A549 (cell line): ENCODE results near the gene KRT15. TPM values are rescaled to one million over a fixed set of nuclear protein-coding genes. Genes with fewer than 3 reads are reported as not detected.

Experiments used
- polyA plus RNA-seq, 4 experiments: library from polyadenylated mRNA; depleted of rRNA in 3 of 4; stranded (reverse); fragments of >200 nt; fragmentation: RNase III in 1 of 4; extraction: RNeasy Plus Mini Kit Qiagen cat#74134 plus additional on column Dnase treatment in 1 of 4; gene quantifications; 2 replicates in 3 of 4; 3 replicates in 1 of 4; pipeline ENCODE4 v1.2.3, GENCODE V29; 2011 to 2017
- small RNA-seq, 6 experiments: library from RNA; depleted of rRNA; stranded (forward); fragments of <200 nt; gene quantifications; one replicate each; pipeline ENCODE3, GENCODE V24; 2012

Gene KRT15
- polyA plus RNA-seq, 2 of the 4 experiments (the other 2 are of a cell fraction), result 0.62 to 2.1 TPM

Small RNA genes within 50 kb of the gene (small RNA-seq; reads per million reads assigned to genes)
- 0.12 to 25.8 (median 4.4) reads per million in 6 experiments for gene RNU2-32P

Other genes with a start within 250 kb of the KRT15 start
- not detected in 2 replicates for gene KRTAP9-7, start 243.2 kb downstream of the KRT15 start, polyA plus RNA-seq (2011; rRNA removed)
- gene KRTAP9-7, start 243.2 kb downstream of the KRT15 start, polyA plus RNA-seq (2017; fragmentation: RNase III; extraction: RNeasy Plus Mini Kit Qiagen cat#74134 plus additional on column Dnase treatment), result not detected in 3 replicates
- not detected in 2 replicates for gene KRTAP29-1, start 216.0 kb downstream of the KRT15 start, polyA plus RNA-seq (2011; rRNA removed)
- gene KRTAP29-1, start 216.0 kb downstream of the KRT15 start, polyA plus RNA-seq (2017; fragmentation: RNase III; extraction: RNeasy Plus Mini Kit Qiagen cat#74134 plus additional on column Dnase treatment), result not detected in 3 replicates
- not detected in 2 replicates for gene KRTAP16-1, start 209.6 kb downstream of the KRT15 start, polyA plus RNA-seq (2011; rRNA removed)
- not detected in 3 replicates for gene KRTAP16-1, start 209.6 kb downstream of the KRT15 start, polyA plus RNA-seq (2017; fragmentation: RNase III; extraction: RNeasy Plus Mini Kit Qiagen cat#74134 plus additional on column Dnase treatment)
- gene KRTAP17-1, start 203.2 kb downstream of the KRT15 start, polyA plus RNA-seq (2011; rRNA removed), result not detected in 2 replicates
- not detected in 3 replicates for gene KRTAP17-1, start 203.2 kb downstream of the KRT15 start, polyA plus RNA-seq (2017; fragmentation: RNase III; extraction: RNeasy Plus Mini Kit Qiagen cat#74134 plus additional on column Dnase treatment)
- gene KRT33A, start 168.1 kb downstream of the KRT15 start, polyA plus RNA-seq (2011; rRNA removed), result not detected in 2 replicates
- gene KRT33A, start 168.1 kb downstream of the KRT15 start, polyA plus RNA-seq (2017; fragmentation: RNase III; extraction: RNeasy Plus Mini Kit Qiagen cat#74134 plus additional on column Dnase treatment), result not detected in 3 replicates
- not detected in 2 replicates for gene KRT33B, start 149.1 kb downstream of the KRT15 start, polyA plus RNA-seq (2011; rRNA removed)
- 0.05 to 0.08 TPM in 2 of 3 replicates, not detected in the other for gene KRT33B, start 149.1 kb downstream of the KRT15 start, polyA plus RNA-seq (2017; fragmentation: RNase III; extraction: RNeasy Plus Mini Kit Qiagen cat#74134 plus additional on column Dnase treatment)
- gene KRT34, start 136.6 kb downstream of the KRT15 start, polyA plus RNA-seq (2011; rRNA removed), result 0.09 TPM in 2 replicates
- 0.17 to 0.33 TPM (median 0.23 TPM) in 3 replicates for gene KRT34, start 136.6 kb downstream of the KRT15 start, polyA plus RNA-seq (2017; fragmentation: RNase III; extraction: RNeasy Plus Mini Kit Qiagen cat#74134 plus additional on column Dnase treatment)
- not detected in 2 replicates for gene KRT31, start 121.3 kb downstream of the KRT15 start, polyA plus RNA-seq (2011; rRNA removed)
- not detected in 3 replicates for gene KRT31, start 121.3 kb downstream of the KRT15 start, polyA plus RNA-seq (2017; fragmentation: RNase III; extraction: RNeasy Plus Mini Kit Qiagen cat#74134 plus additional on column Dnase treatment)
- not detected in 2 replicates for gene KRT37, start 94.3 kb downstream of the KRT15 start, polyA plus RNA-seq (2011; rRNA removed)
- gene KRT37, start 94.3 kb downstream of the KRT15 start, polyA plus RNA-seq (2017; fragmentation: RNase III; extraction: RNeasy Plus Mini Kit Qiagen cat#74134 plus additional on column Dnase treatment), result not detected in 3 replicates
- not detected in 2 replicates for gene KRT38, start 77.9 kb downstream of the KRT15 start, polyA plus RNA-seq (2011; rRNA removed)
- not detected in 3 replicates for gene KRT38, start 77.9 kb downstream of the KRT15 start, polyA plus RNA-seq (2017; fragmentation: RNase III; extraction: RNeasy Plus Mini Kit Qiagen cat#74134 plus additional on column Dnase treatment)
- not detected in 2 replicates for gene KRT32, start 51.5 kb downstream of the KRT15 start, polyA plus RNA-seq (2011; rRNA removed)
- not detected in 3 replicates for gene KRT32, start 51.5 kb downstream of the KRT15 start, polyA plus RNA-seq (2017; fragmentation: RNase III; extraction: RNeasy Plus Mini Kit Qiagen cat#74134 plus additional on column Dnase treatment)
- not detected in 2 replicates for gene KRT35, start 37.7 kb downstream of the KRT15 start, polyA plus RNA-seq (2011; rRNA removed)
- not detected in 3 replicates for gene KRT35, start 37.7 kb downstream of the KRT15 start, polyA plus RNA-seq (2017; fragmentation: RNase III; extraction: RNeasy Plus Mini Kit Qiagen cat#74134 plus additional on column Dnase treatment)
- gene KRT36, start 29.0 kb downstream of the KRT15 start, polyA plus RNA-seq (2011; rRNA removed), result not detected in 2 replicates
- gene KRT36, start 29.0 kb downstream of the KRT15 start, polyA plus RNA-seq (2017; fragmentation: RNase III; extraction: RNeasy Plus Mini Kit Qiagen cat#74134 plus additional on column Dnase treatment), result not detected in 3 replicates
- 0.06 and 0.08 TPM in 2 replicates for gene KRT13, start 13.3 kb downstream of the KRT15 start, polyA plus RNA-seq (2011; rRNA removed)
- not detected in 3 replicates for gene KRT13, start 13.3 kb downstream of the KRT15 start, polyA plus RNA-seq (2017; fragmentation: RNase III; extraction: RNeasy Plus Mini Kit Qiagen cat#74134 plus additional on column Dnase treatment)
- gene KRT19, start 9.4 kb upstream of the KRT15 start, polyA plus RNA-seq (2011; rRNA removed), result 23.8 and 26.2 TPM in 2 replicates
- 27.8 to 31.2 TPM (median 29.9 TPM) in 3 replicates for gene KRT19, start 9.4 kb upstream of the KRT15 start, polyA plus RNA-seq (2017; fragmentation: RNase III; extraction: RNeasy Plus Mini Kit Qiagen cat#74134 plus additional on column Dnase treatment)
- gene KRT9, start 53.2 kb upstream of the KRT15 start, polyA plus RNA-seq (2011; rRNA removed), result not detected in 2 replicates
- not detected in 3 replicates for gene KRT9, start 53.2 kb upstream of the KRT15 start, polyA plus RNA-seq (2017; fragmentation: RNase III; extraction: RNeasy Plus Mini Kit Qiagen cat#74134 plus additional on column Dnase treatment)
- 0.04 TPM in 1 of 2 replicates, not detected in the other for gene KRT14, start 68.0 kb upstream of the KRT15 start, polyA plus RNA-seq (2011; rRNA removed)
- gene KRT14, start 68.0 kb upstream of the KRT15 start, polyA plus RNA-seq (2017; fragmentation: RNase III; extraction: RNeasy Plus Mini Kit Qiagen cat#74134 plus additional on column Dnase treatment), result 0.07 to 0.10 TPM (median 0.09 TPM) in 3 replicates
- gene KRT16, start 93.9 kb upstream of the KRT15 start, polyA plus RNA-seq (2011; rRNA removed), result 0.21 and 0.28 TPM in 2 replicates
- gene KRT16, start 93.9 kb upstream of the KRT15 start, polyA plus RNA-seq (2017; fragmentation: RNase III; extraction: RNeasy Plus Mini Kit Qiagen cat#74134 plus additional on column Dnase treatment), result 0.44 TPM in 1 of 3 replicates, not detected in the others
- 0.78 and 1.2 TPM in 2 replicates for gene KRT17, start 105.7 kb upstream of the KRT15 start, polyA plus RNA-seq (2011; rRNA removed)
- 0.43 to 0.57 TPM (median 0.56 TPM) in 3 replicates for gene KRT17, start 105.7 kb upstream of the KRT15 start, polyA plus RNA-seq (2017; fragmentation: RNase III; extraction: RNeasy Plus Mini Kit Qiagen cat#74134 plus additional on column Dnase treatment)
- 873 and 1,224 TPM in 2 replicates for gene EIF1, start 170.0 kb upstream of the KRT15 start, polyA plus RNA-seq (2011; rRNA removed)
- gene EIF1, start 170.0 kb upstream of the KRT15 start, polyA plus RNA-seq (2017; fragmentation: RNase III; extraction: RNeasy Plus Mini Kit Qiagen cat#74134 plus additional on column Dnase treatment), result 827 to 920 TPM (median 834 TPM) in 3 replicates
- not detected in 2 replicates for gene GAST, start 193.4 kb upstream of the KRT15 start, polyA plus RNA-seq (2011; rRNA removed)
- not detected in 3 replicates for gene GAST, start 193.4 kb upstream of the KRT15 start, polyA plus RNA-seq (2017; fragmentation: RNase III; extraction: RNeasy Plus Mini Kit Qiagen cat#74134 plus additional on column Dnase treatment)
- gene HAP1, start 215.8 kb upstream of the KRT15 start, polyA plus RNA-seq (2011; rRNA removed), result 2.0 and 2.2 TPM in 2 replicates
- 1.3 to 2.3 TPM (median 1.6 TPM) in 3 replicates for gene HAP1, start 215.8 kb upstream of the KRT15 start, polyA plus RNA-seq (2017; fragmentation: RNase III; extraction: RNeasy Plus Mini Kit Qiagen cat#74134 plus additional on column Dnase treatment)